Esophagus muscularis mucosa (tissue), 4 donors: ENCODE measurements around the gene GPR18.

Source experiments
- CTCF ChIP-seq, 3 experiments: fragments of 200-600 bp in 2 of 3; fragments of 450-650 bp in 1 of 3; sonication (generic) in 2 of 3; IDR thresholded peaks; one replicate each; pipeline ENCODE4 v1.5.1; 2017 to 2019; ENCODE audit warnings: antibody characterized with exemption in 3 of 3, mild to moderate bottlenecking in 2 of 3, moderate library complexity in 1 of 3
- EP300 ChIP-seq: sonication (generic); formaldehyde crosslinking; IDR thresholded peaks from one replicate; pipeline ENCODE4 v1.6.1; 2017; ENCODE audit warnings: antibody characterized with exemption
- POLR2A ChIP-seq: fragments of 450-650 bp; IDR thresholded peaks from one replicate; pipeline ENCODE4 v1.6.1; 2017; ENCODE audit warnings: antibody characterized with exemption, moderate library complexity, mild to moderate bottlenecking, low read depth
- POLR2AphosphoS5 ChIP-seq, 2 donors: sonication (generic); formaldehyde crosslinking; IDR thresholded peaks; one replicate each; pipeline ENCODE4 v1.6.1; 2017; ENCODE audit warnings: antibody characterized with exemption in 2 of 2

- TF ChIP-seq CTCF (IDR thresholded peaks at IDR 0.05) (no peak), POLR2AphosphoS5 (IDR thresholded peaks at IDR 0.05) (no peak), EP300 (no peak), POLR2A (no peak)
Observed at GRCh38 chr13:99258946-99259345, 767 bp upstream of the GPR18 start.
